ENCODE results near the gene USP35.

USP35 gene

DNA sequence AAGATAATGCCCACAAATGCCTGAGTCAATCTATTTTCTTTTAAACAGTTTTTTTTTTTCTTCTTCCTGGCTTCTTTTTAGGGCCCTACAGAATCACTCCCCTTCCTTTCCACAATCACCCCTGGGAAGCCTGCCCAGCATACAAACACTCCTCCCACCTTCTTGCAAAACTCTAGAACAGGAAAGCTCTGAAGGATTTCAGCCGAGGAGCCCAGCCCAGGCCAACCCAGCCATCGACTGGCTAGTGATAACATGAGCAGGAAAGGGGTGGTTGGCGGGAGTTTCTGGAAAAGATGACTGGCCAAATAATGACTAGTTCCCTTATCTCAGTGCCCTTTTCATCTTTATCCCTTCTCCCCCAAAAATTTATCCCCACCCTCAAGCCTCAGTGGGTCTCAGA is 68.2 kb downstream of the USP35 start:
- TF ChIP-seq, protein P1, sequence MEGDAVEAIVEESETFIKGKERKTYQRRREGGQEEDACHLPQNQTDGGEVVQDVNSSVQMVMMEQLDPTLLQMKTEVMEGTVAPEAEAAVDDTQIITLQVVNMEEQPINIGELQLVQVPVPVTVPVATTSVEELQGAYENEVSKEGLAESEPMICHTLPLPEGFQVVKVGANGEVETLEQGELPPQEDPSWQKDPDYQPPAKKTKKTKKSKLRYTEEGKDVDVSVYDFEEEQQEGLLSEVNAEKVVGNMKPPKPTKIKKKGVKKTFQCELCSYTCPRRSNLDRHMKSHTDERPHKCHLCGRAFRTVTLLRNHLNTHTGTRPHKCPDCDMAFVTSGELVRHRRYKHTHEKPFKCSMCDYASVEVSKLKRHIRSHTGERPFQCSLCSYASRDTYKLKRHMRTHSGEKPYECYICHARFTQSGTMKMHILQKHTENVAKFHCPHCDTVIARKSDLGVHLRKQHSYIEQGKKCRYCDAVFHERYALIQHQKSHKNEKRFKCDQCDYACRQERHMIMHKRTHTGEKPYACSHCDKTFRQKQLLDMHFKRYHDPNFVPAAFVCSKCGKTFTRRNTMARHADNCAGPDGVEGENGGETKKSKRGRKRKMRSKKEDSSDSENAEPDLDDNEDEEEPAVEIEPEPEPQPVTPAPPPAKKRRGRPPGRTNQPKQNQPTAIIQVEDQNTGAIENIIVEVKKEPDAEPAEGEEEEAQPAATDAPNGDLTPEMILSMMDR (IDR thresholded peaks at IDR 0.05), result no peak
- Histone ChIP-seq H3K36me3 (peaks cover 6% of the 10 kb centered on the region), H3K27me3 (no peaks in the 10 kb centered on the region), H3K27ac (peak overlapping the region; percentile 34), H3K9me3 (no peaks in the 10 kb centered on the region), H3K4me3 (ENCODE audit: low read depth in 1 of 2, low read length in 1 of 2) (no peak overlapping the region), H3K4me1 (ENCODE audit: control insufficient read depth in 1 of 2, insufficient read depth in 1 of 2, low read depth in 1 of 2, low read length in 1 of 2) (peaks cover 0 to 5% of the 10 kb centered on the region in 2 experiments)

DNA sequence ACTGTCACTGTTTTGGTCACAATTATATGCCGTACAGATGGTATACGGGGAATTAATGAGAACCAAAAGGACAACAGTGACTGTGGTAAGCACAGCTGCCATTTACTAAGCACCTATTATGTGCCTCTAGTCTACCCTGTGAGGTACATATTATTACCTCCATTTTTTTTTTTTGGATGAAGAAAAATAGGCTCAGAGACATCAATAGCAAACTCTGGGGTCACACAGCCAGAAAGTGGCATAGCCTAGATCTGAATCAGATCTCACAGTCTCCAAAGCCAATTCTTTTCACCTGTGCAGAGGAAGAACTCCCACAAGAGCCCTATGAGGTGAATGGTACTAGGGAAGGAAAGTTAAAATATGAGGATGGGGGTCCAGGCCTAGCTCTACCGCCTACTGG is 68.9 kb downstream of the USP35 start:
- Histone ChIP-seq H3K27me3 (no peaks in the 10 kb centered on the region), H3K27ac (peak overlapping the region; percentile 34), H3K4me1 (ENCODE audit: control insufficient read depth in 1 of 2, insufficient read depth in 1 of 2, low read depth in 1 of 2, low read length in 1 of 2) (peaks cover 0 to 5% of the 10 kb centered on the region in 2 experiments), H3K9me3 (no peaks in the 10 kb centered on the region), H3K4me3 (ENCODE audit: low read depth in 1 of 2, low read length in 1 of 2) (no peak overlapping the region), H3K36me3 (peaks cover 6% of the 10 kb centered on the region)
- TF ChIP-seq, protein P1 (IDR thresholded peaks at IDR 0.05), result no peak

DNA sequence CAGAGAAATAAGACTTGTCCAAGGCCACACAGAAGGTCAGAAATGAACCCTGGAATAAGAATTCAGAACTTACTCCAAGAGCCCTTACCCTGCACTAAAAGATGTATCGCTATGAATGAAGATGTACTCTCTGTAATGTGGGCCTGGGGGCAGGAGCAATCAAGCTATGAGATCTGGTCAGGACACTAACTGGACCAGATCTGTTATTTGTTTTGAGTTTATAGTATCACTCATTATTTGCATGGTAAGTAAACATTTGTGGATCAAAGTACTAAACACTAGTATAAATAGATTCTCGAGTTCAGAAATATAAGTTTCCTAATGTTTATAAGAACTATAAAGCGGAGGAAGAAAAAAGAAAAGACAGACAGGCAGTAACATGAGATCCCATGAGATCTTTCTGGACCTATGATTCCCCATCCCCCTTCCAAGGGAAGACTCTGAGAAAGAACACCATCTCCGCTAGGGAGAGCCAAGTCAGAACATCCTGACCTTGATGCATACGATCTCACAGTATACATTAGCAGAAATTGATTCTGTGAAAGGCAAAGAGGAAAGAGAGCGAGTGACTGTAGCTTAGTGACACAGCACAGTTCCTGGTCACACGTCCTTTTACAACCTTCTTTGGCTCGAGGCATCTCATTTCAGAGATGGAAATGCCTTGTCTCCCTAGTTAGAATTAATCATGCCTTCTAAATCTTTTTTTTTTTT is 71.2 kb downstream of the USP35 start:
- TF ChIP-seq, protein P1 (IDR thresholded peaks at IDR 0.05), result no peak
- Histone ChIP-seq H3K4me1 (ENCODE audit: control insufficient read depth in 1 of 2, insufficient read depth in 1 of 2, low read depth in 1 of 2, low read length in 1 of 2) (peaks cover 0 to 5% of the 10 kb centered on the region in 2 experiments), H3K27ac (peak overlapping the region; percentile 14), H3K4me3 (ENCODE audit: low read depth in 1 of 2, low read length in 1 of 2) (no peak overlapping the region), H3K27me3 (no peaks in the 10 kb centered on the region), H3K9me3 (no peaks in the 10 kb centered on the region), H3K36me3 (peaks cover 6% of the 10 kb centered on the region)

DNA sequence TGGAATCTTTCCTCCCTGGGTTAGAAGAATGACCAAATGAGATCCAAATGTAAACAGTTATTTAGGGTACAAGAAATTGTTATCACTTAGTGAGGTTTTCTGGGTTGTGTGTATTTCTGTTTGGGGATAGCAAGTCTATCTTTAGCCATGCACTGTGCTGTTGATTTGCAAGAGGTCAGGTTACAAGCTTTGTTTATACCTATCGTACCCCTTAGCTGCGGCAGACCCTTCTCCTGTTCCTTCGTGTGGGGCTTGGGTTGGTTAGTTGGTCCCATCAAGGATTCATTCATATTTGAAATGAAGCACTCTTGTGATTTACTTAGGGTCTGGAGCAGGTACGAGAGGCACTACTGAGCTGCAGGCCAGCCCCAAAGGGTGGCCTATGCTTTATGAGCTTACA is 72.6 kb downstream of the USP35 start:
- H3K27me3 ChIP-seq, result no peaks in the 10 kb centered on the region

DNA sequence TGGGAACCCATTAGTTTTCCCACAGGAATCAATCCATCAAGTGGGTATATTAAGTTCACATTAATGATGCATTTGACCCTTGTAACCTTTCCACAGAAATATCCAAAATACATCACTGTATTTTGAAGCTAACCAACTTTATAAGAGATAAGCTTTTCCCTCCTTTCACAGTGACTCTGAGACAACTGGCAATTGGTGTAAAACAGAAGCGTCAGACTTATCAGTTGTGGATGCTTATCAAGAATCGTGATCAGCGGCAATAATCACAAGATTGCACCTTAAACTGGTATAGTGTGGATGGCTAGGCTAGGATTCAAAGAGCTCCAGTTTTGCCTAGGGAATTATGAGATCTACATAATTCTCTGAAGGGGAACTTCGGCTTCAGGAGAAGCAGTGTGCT is 73.1 kb downstream of the USP35 start:
- peak overlapping the region; percentile 17 for H3K27ac ChIP-seq
- H3K9me3 ChIP-seq, result no peaks in the 10 kb centered on the region
- H3K4me1 ChIP-seq (ENCODE audit: control insufficient read depth in 1 of 2, insufficient read depth in 1 of 2, low read depth in 1 of 2, low read length in 1 of 2), result peaks cover 0 to 5% of the 10 kb centered on the region in 2 experiments
- peaks cover 6% of the 10 kb centered on the region for H3K36me3 ChIP-seq
- no peaks in the 10 kb centered on the region for H3K27me3 ChIP-seq
- TF ChIP-seq, protein P1 (IDR thresholded peaks at IDR 0.05), result no peak
- H3K4me3 ChIP-seq (ENCODE audit: low read depth in 1 of 2, low read length in 1 of 2), result no peak overlapping the region

More for the DNA sequence above, 72.6 kb downstream of the USP35 start:
- H3K27ac ChIP-seq, result no peak overlapping the region
- peaks cover 0 to 5% of the 10 kb centered on the region in 2 experiments for H3K4me1 ChIP-seq (ENCODE audit: control insufficient read depth in 1 of 2, insufficient read depth in 1 of 2, low read depth in 1 of 2, low read length in 1 of 2)
- H3K9me3 ChIP-seq, result no peaks in the 10 kb centered on the region
- TF ChIP-seq, protein P1 (IDR thresholded peaks at IDR 0.05), result no peak
- peaks cover 6% of the 10 kb centered on the region for H3K36me3 ChIP-seq
- H3K4me3 ChIP-seq (ENCODE audit: low read depth in 1 of 2, low read length in 1 of 2), result no peak overlapping the region

Measured in neutrophil (primary cell).